CD14-positive monocyte (primary cell): ENCODE data around the gene HSDL1. TPM values are rescaled to one million over a fixed set of nuclear protein-coding genes. Genes with fewer than 3 reads are reported as not detected.

ENCODE experiments used
- DNase-seq, 3 donors: peaks; one replicate each; pipeline ENCODE4 v3.0.0-alpha.2; 2011 to 2022
- H2AFZ ChIP-seq: 2 replicates; pipeline ENCODE4 v1.6.0; 2012; ENCODE audit warnings: mild to moderate bottlenecking, low read depth, low read length, inconsistent platforms; ENCODE audit not compliant: insufficient read depth, poor library complexity, severe bottlenecking
- H3K27ac ChIP-seq, 2 donors: 1 replicate in 1 of 2; 2 replicates in 1 of 2; pipeline ENCODE4 v1.5.1; 2012 to 2013; ENCODE audit warnings: low read length in 2 of 2, control low read depth in 1 of 2, inconsistent platforms in 1 of 2, low read depth in 1 of 2, mild to moderate bottlenecking in 1 of 2
- H3K27me3 ChIP-seq, 2 donors: one replicate each; pipeline versions ENCODE4 v1.6.0 to v1.6.1; 2011 to 2013; ENCODE audit warnings: low read length in 2 of 2; ENCODE audit not compliant: control insufficient read depth in 2 of 2, insufficient read depth in 2 of 2
- H3K36me3 ChIP-seq, 2 donors: replicated peaks in 1 of 2; 1 replicate in 1 of 2; 2 replicates in 1 of 2; pipeline versions ENCODE4 v1.5.1 to v1.6.1; 2012 to 2013; ENCODE audit warnings: low read length in 2 of 2, control low read depth in 1 of 2, inconsistent platforms in 1 of 2, mild to moderate bottlenecking in 1 of 2; ENCODE audit not compliant: insufficient read depth in 2 of 2, control insufficient read depth in 1 of 2
- H3K4me1 ChIP-seq, 2 donors: 1 replicate in 1 of 2; 2 replicates in 1 of 2; pipeline versions ENCODE4 v1.5.1 to v1.6.1; 2012 to 2013; ENCODE audit warnings: low read length in 2 of 2, control low read depth in 1 of 2, inconsistent platforms in 1 of 2, mild to moderate bottlenecking in 1 of 2, moderate library complexity in 1 of 2; ENCODE audit not compliant: insufficient read depth in 2 of 2, control insufficient read depth in 1 of 2
- H3K4me2 ChIP-seq: replicated peaks from 2 replicates; pipeline ENCODE3; 2012; ENCODE audit warnings: low read length, moderate library complexity, mild to moderate bottlenecking; ENCODE audit not compliant: poor library complexity, severe bottlenecking; ENCODE audit errors: extremely low read depth
- H3K4me3 ChIP-seq, 3 experiments: fragments of 200-600 bp in 1 of 3; sonication (generic) in 1 of 3; replicated peaks in 1 of 3; 1 replicate in 2 of 3; 2 replicates in 1 of 3; pipeline ENCODE4 v1.5.1; 2011 to 2013; ENCODE audit warnings: low read length in 3 of 3, mild to moderate bottlenecking in 3 of 3, control low read depth in 2 of 3, low read depth in 2 of 3, inconsistent platforms in 1 of 3, moderate library complexity in 1 of 3
- H3K79me2 ChIP-seq: 2 replicates; pipeline ENCODE4 v1.6.0; 2012; ENCODE audit warnings: mild to moderate bottlenecking, control low read depth, inconsistent platforms, low read length, moderate library complexity; ENCODE audit not compliant: insufficient read depth
- H3K9ac ChIP-seq: 2 replicates; pipeline ENCODE4 v1.6.0; 2017; ENCODE audit warnings: low read length, mild to moderate bottlenecking; ENCODE audit not compliant: insufficient read depth, poor library complexity, severe bottlenecking
- H3K9me3 ChIP-seq, 2 donors: replicated peaks in 1 of 2; 1 replicate in 1 of 2; 2 replicates in 1 of 2; pipeline versions ENCODE4 v1.5.1 to v1.6.1; 2012 to 2013; ENCODE audit warnings: low read length in 2 of 2, control low read depth in 1 of 2; ENCODE audit not compliant: control insufficient read depth in 1 of 2, insufficient read depth in 1 of 2
- H4K20me1 ChIP-seq: 2 replicates; pipeline ENCODE4 v1.6.0; 2012; ENCODE audit warnings: mild to moderate bottlenecking, low read length, control low read depth, moderate library complexity; ENCODE audit not compliant: insufficient read depth
- H3K27ac Mint-ChIP-seq, 7 donors: one replicate each; pipeline ENCODE4 v1.8.0; 2020; ENCODE audit warnings: mild to moderate bottlenecking in 7 of 7, mixed read lengths in 7 of 7, moderate library complexity in 6 of 7, inconsistent platforms in 2 of 7
- H3K27me3 Mint-ChIP-seq, 3 donors: one replicate each; pipeline ENCODE4 v1.8.0; 2021 to 2022; ENCODE audit warnings: low read depth in 3 of 3, mild to moderate bottlenecking in 3 of 3, mixed read lengths in 3 of 3, moderate library complexity in 3 of 3, inconsistent platforms in 1 of 3
- H3K36me3 Mint-ChIP-seq, 2 donors: one replicate each; pipeline ENCODE4 v1.8.0; 2020; ENCODE audit warnings: mixed read lengths in 2 of 2, inconsistent platforms in 1 of 2, mild to moderate bottlenecking in 1 of 2
- H3K4me1 Mint-ChIP-seq: one replicate; pipeline ENCODE4 v1.8.0; 2020; ENCODE audit warnings: mild to moderate bottlenecking, mixed read lengths
- H3K4me3 Mint-ChIP-seq, 2 donors: one replicate each; pipeline ENCODE4 v1.8.0; 2020; ENCODE audit warnings: mild to moderate bottlenecking in 2 of 2, mixed read lengths in 2 of 2, moderate library complexity in 1 of 2
- H3K9me3 Mint-ChIP-seq, 7 donors: one replicate each; pipeline ENCODE4 v1.8.0; 2020 to 2022; ENCODE audit warnings: mixed read lengths in 7 of 7, mild to moderate bottlenecking in 6 of 7, moderate library complexity in 6 of 7, inconsistent platforms in 2 of 7
- WGBS: methylation state at CpG from one replicate; pipeline ENCODE4 v1.1.5; 2013; ENCODE audit warnings: missing lambda C conversion rate; ENCODE audit not compliant: insufficient coverage; 5-methylcytosine and 5-hydroxymethylcytosine counted together
- intact Hi-C, 2 donors: fragments of 100-400 bp; cut with micrococcal nuclease; formaldehyde crosslinking; loops; one replicate each; pipeline versions ENCODE4 v1.15.0 to v1.15.1; 2023
- polyA plus RNA-seq, 3 donors: library from polyadenylated mRNA; depleted of rRNA in 1 of 3; unstranded in 2 of 3; stranded (reverse) in 1 of 3; fragments of 300-500 nt in 2 of 3; fragments of >200 nt in 1 of 3; fragmentation: Illumina TruSeq in 2 of 3; gene quantifications; 1 replicate in 2 of 3; 2 replicates in 1 of 3; pipeline ENCODE4 v1.2.3, GENCODE V29; 2012 to 2021
- TF ChIP-seq, protein P1 (sequence below): fragments of 200-600 bp; IDR thresholded peaks from one replicate; pipeline ENCODE4 v1.8.0; 2022; ENCODE audit warnings: antibody characterized with exemption, mild to moderate bottlenecking

HSDL1 gene
- polyA plus RNA-seq, 3 donors: 7.3 to 13.3 (median 8.0) TPM

DNA sequence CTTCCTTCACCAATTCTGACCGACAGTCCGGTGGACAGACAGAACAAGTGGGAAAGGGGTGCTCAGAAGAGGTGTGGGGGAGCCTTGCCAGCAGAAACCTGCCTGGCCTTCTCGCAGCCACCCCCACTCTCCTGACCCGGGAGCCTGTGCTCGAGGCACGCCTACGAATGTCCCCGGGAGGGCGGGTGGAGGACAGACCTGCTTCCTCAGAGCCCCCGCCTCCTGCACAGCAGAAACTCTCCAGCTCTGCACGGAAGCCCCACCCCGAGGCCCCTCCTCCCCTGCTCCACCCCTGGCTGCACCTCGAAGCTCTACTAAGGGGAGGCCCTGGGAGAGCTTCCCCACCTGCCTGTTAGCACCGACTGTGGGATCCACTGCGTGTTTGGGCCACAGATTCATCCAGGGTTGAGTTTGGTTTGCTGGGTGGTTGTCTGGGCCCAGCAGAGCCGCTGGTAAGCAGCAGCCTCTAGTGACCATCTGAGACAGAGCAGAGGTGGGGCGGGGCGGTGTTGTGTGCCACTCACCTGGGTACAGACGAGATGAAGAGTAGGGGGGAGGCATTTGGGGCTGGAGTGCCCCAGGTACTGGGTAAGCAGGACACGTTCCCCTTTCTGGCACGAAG lies 35.7 kb upstream of the HSDL1 start:
- Mint-ChIP-seq H3K27ac (peak overlapping the region in 2 of 7 donors; percentile 71 to 76), H3K4me3 (no peak overlapping the region), H3K9me3 (no peaks in the 10 kb centered on the region), H3K27me3 (peaks cover 0 to 2% (median 1%) of the 10 kb centered on the region in 3 donors), H3K36me3 (peaks cover 70 to 83% of the 10 kb centered on the region in 2 donors), H3K4me1 (peaks cover 19% of the 10 kb centered on the region)
- Histone ChIP-seq H2AFZ (no peak overlapping the region), H4K20me1 (peaks cover 5% of the 10 kb centered on the region), H3K4me2 (no peak overlapping the region), H3K27me3 (no peaks in the 10 kb centered on the region), H3K4me1 (peaks cover 16 to 17% of the 10 kb centered on the region in 2 donors), H3K79me2 (peaks cover 20% of the 10 kb centered on the region), H3K4me3 (no peak overlapping the region), H3K27ac (no peak overlapping the region), H3K36me3 (peaks cover 74 to 79% of the 10 kb centered on the region in 2 donors), H3K9me3 (no peaks in the 10 kb centered on the region), H3K9ac (no peak overlapping the region)
- 93% methylated on average over 12 of the region's 21 CpGs for WGBS
- intact Hi-C loops: loop anchor here in 1 of 2 donors (5.0 kb wide), 2 partner anchors 33 to 113 kb away; partner anchors contain the start of genes DNAAF1 and HSDL1
- DNase-seq: no peak
- TF ChIP-seq, protein P1, sequence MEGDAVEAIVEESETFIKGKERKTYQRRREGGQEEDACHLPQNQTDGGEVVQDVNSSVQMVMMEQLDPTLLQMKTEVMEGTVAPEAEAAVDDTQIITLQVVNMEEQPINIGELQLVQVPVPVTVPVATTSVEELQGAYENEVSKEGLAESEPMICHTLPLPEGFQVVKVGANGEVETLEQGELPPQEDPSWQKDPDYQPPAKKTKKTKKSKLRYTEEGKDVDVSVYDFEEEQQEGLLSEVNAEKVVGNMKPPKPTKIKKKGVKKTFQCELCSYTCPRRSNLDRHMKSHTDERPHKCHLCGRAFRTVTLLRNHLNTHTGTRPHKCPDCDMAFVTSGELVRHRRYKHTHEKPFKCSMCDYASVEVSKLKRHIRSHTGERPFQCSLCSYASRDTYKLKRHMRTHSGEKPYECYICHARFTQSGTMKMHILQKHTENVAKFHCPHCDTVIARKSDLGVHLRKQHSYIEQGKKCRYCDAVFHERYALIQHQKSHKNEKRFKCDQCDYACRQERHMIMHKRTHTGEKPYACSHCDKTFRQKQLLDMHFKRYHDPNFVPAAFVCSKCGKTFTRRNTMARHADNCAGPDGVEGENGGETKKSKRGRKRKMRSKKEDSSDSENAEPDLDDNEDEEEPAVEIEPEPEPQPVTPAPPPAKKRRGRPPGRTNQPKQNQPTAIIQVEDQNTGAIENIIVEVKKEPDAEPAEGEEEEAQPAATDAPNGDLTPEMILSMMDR: no peak

DNA sequence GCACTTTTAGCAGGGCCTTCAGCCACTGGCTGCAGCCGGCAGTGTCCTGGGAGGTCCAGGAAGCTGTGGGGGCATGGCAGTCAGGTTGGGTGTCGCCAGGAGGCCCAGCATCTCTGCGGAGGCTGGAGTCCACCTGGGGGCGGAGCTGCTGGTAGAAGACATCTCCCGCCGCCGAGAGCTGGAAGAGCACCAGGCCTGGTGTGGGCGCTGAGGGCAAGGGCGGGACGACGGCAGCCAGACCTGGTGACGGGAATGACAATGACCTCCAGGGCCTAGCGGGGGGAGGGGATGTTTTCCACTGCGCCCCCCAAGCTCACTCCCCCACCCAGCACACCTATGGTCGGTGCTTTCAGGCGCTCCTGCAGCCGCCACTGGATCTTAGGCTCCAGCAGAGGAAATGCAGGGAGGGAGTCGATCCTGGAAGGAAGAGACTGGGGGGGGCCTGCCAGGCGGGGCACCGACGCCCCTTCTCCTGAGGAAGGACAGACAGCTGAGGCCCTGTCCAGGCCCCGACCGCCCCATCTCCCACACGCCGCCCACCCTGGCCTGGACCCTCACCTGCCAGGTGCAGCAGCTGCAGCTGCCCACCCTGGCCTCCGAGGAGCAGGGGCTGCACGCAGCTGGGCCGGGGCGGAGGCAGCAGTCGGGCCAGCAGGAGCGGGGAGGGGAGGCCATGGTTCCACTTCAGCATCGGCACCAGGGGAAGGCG lies 34.8 kb upstream of the HSDL1 start:
- H3K4me1 ChIP-seq: peaks cover 23 to 24% of the 10 kb centered on the region in 2 donors
- H3K27ac Mint-ChIP-seq: peak overlapping the region in 2 of 7 donors; percentile 37 to 57
- intact Hi-C loops: loop anchor here in 1 of 2 donors (5.0 kb wide), 2 partner anchors 32 to 112 kb away; partner anchors contain the start of genes DNAAF1 and HSDL1
- peaks cover 11% of the 10 kb centered on the region for H3K79me2 ChIP-seq
- H3K9ac ChIP-seq: no peak overlapping the region
- no peak for DNase-seq
- H3K9me3 Mint-ChIP-seq: no peaks in the 10 kb centered on the region
- H3K36me3 Mint-ChIP-seq: peaks cover 63 to 77% of the 10 kb centered on the region in 2 donors
- H3K27me3 Mint-ChIP-seq: peaks cover under 1 to 2% (median 1%) of the 10 kb centered on the region in 3 donors
- H3K4me3 Mint-ChIP-seq: no peak overlapping the region
- H3K27me3 ChIP-seq: no peaks in the 10 kb centered on the region
- H3K27ac ChIP-seq: no peak overlapping the region
- H3K4me1 Mint-ChIP-seq: peaks cover 24% of the 10 kb centered on the region
- no peak overlapping the region for H2AFZ ChIP-seq
- no peak overlapping the region for H3K4me2 ChIP-seq
- H4K20me1 ChIP-seq: peaks cover 5% of the 10 kb centered on the region
- H3K4me3 ChIP-seq: no peak overlapping the region
- H3K9me3 ChIP-seq: no peaks in the 10 kb centered on the region
- 95% methylated on average over 26 of the region's 33 CpGs for WGBS
- peaks cover 70 to 74% of the 10 kb centered on the region in 2 donors for H3K36me3 ChIP-seq
- TF ChIP-seq, protein P1: no peak
